Cardiac fibroblast (primary cell): ENCODE measurements around the gene NPHS2.

ENCODE experiments used
- DNase-seq, 2 donors: peaks; one replicate each; pipeline versions ENCODE4 v3.0.0 to v3.0.0-alpha.2; 2010; ENCODE audit warnings: low read depth in 2 of 2
- H3K4me3 ChIP-seq, 2 donors: replicated peaks in 1 of 2; 1 replicate in 1 of 2; 2 replicates in 1 of 2; pipeline ENCODE4 v1.5.1; 2011; ENCODE audit warnings: low read depth in 2 of 2, low read length in 2 of 2, mild to moderate bottlenecking in 2 of 2, moderate library complexity in 1 of 2
- CTCF ChIP-seq: IDR thresholded peaks from one replicate; pipeline ENCODE4 v1.5.1; 2011; ENCODE audit warnings: low read depth, mild to moderate bottlenecking, low read length, inconsistent platforms

The NPHS2 gene

GRCh38 chr1:179516976-179517705 is 58.6 kb downstream of the NPHS2 start:
- DNase-seq, result no peak
- TF ChIP-seq CTCF, result no peak
- H3K4me3 ChIP-seq, result no peak overlapping the region

- TF ChIP-seq CTCF, result no peak
- no peak for DNase-seq
- H3K4me3 ChIP-seq, result no peak overlapping the region
Measured at GRCh38 chr1:179510038-179510437, 65.7 kb downstream of the NPHS2 start.

- no peak for DNase-seq
- no peak overlapping the region for H3K4me3 ChIP-seq
- no peak for TF ChIP-seq CTCF
Measured at GRCh38 chr1:179509384-179509783, 66.4 kb downstream of the NPHS2 start.

GRCh38 chr1:179506199-179506598 is 69.5 kb downstream of the NPHS2 start:
- no peak overlapping the region for H3K4me3 ChIP-seq
- no peak for DNase-seq
- TF ChIP-seq CTCF, result no peak
